SK-N-MC (cell line): ENCODE data around the gene SH3BGRL.

Experiments
- EZH2 ChIP-seq: fragments of 200-600 bp; sonication (generic); IDR thresholded peaks from one replicate; pipeline ENCODE4 v1.6.1; 2017; ENCODE audit warnings: antibody characterized with exemption
- FOXP2 ChIP-seq: optimal IDR thresholded peaks from 2 replicates; pipeline ENCODE3; 2011; ENCODE audit warnings: mild to moderate bottlenecking, moderate library complexity; ENCODE audit not compliant: insufficient read depth; ENCODE audit errors: extremely low read length, control extremely low read depth
- POLR2AphosphoS5 ChIP-seq: IDR thresholded peaks from 2 replicates; pipeline ENCODE4 v1.6.1; 2012; ENCODE audit warnings: mild to moderate bottlenecking, low read depth, low read length, borderline replicate concordance

DNA sequence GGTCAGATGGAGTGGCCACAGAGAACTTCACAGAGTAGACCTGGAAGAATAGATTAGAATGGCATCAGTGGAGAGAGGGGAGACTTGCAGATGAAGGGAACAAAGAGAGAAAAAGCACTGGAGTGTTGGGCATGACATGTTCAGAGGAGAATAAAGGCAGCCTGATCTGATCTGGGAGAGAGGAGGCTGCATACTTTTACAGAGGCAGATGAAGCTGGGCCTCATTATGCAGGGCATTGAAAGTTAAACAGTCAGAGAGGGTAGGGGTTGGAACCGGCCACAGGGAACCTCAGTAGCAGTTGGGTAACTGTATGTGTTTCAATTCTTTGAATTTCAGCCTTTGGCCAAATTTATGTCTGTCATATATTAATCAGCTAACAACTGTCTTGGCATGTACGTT is 61.2 kb downstream of the SH3BGRL start:
- TF ChIP-seq EZH2 (no peak), FOXP2 (no peak), POLR2AphosphoS5 (no peak)
